NCI-H446 (cell line): ENCODE results near the gene ANKRD28.
"Not testable (repeated sequence)": the region's sequence is repeated elsewhere in the genome, so short reads cannot be mapped to it uniquely, and the experiment has no call there.

Experiments used
- DNase-seq, 2 experiments: peaks; one replicate each; lab custom pipeline; 2025; lab: John Stamatoyannopoulos, UW

Gene ANKRD28

GRCh38 chr3:15771444-15771843 lies 26.3 kb downstream of the ANKRD28 start:
- no peak for DNase-seq

DNA sequence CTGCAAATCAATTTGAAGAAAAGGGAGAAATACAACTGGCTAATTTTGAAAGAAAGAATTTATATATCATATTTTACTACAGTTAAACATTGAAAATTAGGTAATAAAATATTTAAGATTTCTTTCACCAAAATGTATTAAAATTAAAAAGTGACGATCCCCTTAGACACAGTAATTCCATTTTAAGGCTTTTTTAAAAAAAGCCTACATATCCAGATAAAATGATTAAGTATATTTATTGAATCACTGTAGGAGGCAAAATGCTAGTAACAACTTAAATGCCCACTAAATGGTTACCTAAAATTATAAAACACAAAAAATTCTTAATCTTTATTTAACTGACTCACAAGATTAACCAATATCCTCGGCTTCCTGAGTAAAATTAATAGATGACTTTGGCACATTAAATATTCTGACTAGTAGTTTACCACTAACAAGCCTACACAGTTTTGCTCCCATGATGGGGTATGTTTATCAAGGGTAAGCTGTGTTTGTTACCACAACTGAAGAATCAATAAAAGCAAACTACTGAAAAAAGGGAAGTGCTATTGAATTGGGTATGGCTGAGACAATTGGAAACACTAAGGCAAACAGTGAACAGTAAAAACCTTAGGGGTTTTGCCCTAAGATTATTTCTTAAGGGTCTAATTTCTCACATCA lies 28.4 kb downstream of the ANKRD28 start:
- DNase-seq = no peak

GRCh38 chr3:15768421-15769255 lies 29.1 kb downstream of the ANKRD28 start:
- peak in 1 of 2 experiments; percentile 16 for DNase-seq

GRCh38 chr3:15766406-15766805 lies 31.4 kb downstream of the ANKRD28 start:
- DNase-seq = no peak

DNA sequence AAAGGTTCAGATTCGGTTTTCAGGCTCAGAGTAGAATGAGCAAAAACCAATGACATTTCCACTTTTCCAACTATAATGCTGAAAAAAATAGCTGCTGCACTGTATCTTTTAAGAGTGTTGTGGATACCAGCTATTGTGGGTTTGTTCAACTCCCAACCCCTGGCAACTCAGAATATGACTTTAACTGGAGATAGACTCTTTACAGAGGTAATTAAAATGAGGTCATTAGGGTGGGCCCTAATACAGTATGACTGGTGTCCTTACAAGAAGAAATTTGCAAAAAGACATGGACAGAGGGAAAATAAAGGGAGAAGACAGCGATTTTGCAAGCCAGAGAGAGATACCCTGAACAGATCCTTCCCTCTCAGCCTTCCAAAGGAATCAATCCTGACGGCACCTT lies 39.5 kb downstream of the ANKRD28 start:
- no peak for DNase-seq

DNA sequence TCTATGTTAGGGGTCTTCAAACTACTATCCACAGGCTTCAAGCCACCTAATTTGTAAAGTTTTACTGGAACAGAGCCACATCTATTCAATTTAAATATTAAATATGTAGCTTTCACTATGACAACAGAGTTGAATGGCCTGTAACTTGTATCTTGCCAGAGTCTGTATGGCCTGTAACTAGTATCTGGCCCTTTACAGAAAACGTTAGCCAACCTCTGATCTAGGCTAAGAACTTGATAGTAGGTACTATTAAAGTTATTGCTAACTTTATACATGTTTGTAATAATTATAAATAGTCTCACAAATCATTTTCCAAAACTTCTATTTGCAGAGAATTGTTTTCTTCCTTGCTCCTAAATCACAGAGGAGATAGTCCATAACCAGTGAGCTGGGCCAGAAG lies 40.0 kb downstream of the ANKRD28 start:
- DNase-seq = no peak

DNA sequence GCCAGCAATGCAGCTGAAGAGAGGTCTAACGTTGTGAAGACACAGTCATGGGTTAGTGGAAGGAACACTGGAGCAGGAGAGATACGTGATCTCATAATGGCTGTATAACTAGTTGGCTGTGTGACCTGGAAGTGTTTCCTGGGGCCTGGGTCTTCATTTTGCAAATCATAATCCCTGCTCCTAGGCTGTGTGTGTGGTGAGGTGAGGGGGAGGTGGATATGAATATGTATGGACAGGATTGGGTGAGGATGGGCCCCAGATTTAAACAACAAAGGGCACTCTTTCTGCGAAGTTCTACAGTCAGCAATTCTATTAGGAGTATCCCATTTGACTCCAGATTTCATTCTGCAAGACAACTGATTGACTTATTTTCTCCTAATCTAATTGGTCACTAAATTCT lies 41.3 kb downstream of the ANKRD28 start:
- DNase-seq = no peak

DNA sequence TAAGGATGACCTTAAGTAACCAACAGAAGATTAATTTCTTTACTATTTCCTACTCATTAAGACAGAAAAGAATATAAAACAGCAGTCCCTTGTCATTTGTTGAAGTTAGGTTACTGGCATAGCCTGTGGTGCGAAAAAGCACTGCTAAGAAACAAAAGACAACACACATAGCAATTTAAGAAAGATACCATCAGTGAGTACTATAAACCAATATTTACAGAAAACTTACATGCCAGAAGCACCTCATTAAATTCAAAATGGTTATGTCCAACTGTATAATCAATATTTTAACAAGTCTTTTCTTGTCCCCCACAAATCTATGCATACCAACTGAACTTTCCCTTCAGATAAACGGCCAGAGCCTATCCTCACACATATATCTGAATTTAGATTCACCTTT lies 42.0 kb downstream of the ANKRD28 start:
- DNase-seq = no peak

DNA sequence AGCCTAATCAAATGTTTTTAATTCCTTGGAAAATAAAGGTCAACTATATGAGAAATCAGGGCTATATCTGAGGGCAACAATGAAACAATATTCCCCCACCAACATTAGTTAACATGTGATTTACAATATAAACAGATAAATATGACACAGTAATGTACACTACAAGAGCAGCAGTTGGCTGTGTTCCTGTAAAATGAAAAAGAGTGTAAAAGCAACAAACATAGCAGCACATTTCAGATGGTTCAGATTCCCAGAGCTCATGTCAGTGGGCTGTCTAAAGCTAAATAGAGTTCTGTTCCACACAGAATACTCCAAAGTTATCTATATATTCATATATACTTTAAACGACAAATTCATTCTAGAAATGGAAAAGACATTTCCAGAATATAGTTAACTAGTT lies 42.6 kb downstream of the ANKRD28 start:
- DNase-seq = no peak

DNA sequence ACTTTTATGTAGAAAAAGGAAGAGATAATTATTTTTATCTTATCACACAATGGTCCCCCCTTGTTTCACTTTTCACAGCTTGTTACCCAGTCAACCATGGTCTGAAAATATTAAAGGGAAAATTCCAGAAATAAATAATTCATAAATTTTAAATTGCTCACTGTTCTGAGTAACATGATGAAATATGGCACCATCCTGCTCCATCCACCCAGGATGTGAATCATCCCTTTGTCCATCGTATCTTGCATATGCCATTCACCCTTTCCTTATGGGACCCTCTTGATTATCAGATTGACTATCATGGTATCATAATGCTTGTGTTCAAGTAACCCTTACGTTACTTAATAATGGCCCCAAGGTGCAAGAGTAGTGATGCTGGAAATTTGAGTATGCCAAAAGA lies 43.7 kb downstream of the ANKRD28 start:
- no peak for DNase-seq

DNA sequence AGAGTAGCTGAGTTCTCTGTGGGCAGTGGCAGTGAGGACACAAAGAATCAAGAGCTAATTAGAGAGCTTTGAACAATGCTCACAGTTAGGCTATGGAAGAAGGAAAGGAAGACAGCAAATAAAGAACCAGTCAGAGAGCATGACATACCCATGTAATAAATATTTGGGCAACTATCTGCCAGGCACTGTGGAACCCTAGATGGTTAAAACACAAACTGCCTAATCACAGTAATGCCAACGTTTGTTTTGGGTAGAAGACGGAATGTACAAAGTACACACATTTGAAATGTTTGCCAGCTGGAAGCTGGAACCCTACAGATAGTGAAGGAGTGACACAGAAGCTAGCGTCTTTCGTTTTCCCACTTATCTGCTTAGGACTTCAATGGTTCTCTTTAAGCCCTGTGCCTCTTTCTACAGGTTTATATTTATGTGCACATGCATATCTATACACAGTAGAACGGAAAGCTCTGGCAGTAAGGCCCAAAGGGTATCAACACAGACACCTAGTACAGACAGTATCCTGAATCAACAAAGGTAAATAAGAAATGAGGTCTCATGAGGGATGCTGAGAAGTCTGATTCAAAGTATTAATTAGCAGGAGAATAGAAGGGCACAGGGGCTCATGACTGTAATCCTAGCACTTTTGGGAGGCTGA lies 44.6 kb downstream of the ANKRD28 start:
- DNase-seq = no peak

GRCh38 chr3:15750879-15751278 lies 46.9 kb downstream of the ANKRD28 start:
- no peak for DNase-seq

GRCh38 chr3:15750143-15750542 lies 47.6 kb downstream of the ANKRD28 start:
- no peak for DNase-seq

DNA sequence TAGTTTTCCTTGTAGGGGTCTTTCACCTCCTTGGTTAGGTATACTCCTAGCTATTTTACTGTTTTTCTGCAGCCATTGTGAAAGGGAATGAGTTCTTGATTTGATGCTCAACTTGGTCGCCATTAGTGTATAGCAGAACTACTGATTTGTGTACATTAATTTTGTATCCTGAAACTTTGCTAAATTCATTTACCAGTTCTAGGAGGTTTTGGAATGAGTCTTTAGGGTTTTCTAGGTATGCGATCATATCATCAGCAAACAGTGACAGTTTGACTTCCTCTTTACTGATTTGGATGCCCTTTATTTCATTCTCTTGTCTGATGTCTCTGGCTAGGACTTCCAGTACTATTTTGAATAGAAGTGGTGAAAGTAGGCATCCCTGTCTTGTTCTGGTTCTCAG lies 51.9 kb downstream of the ANKRD28 start:
- not testable (repeated sequence) for DNase-seq

DNA sequence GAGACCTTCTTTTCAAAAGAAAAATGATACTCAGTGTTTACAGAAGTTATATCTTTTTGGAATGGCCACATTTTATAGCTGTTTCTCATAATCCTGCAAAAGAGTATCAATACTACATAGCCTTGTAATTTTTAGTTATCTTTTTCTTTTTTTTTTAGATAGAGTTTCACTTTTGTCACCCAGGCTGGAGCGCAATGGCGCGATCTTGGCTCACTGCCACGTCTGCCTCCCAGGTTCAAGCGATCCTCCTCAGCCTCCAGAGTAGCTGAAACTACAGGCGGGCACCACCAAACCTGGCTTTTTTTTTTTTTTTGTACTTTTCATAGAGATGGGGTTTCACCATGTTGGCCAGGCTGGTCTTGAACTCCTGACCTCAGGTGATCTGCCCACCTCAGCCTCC lies 53.6 kb downstream of the ANKRD28 start:
- DNase-seq = no peak

GRCh38 chr3:15743587-15744009 lies 54.2 kb downstream of the ANKRD28 start:
- DNase-seq = no peak

DNA sequence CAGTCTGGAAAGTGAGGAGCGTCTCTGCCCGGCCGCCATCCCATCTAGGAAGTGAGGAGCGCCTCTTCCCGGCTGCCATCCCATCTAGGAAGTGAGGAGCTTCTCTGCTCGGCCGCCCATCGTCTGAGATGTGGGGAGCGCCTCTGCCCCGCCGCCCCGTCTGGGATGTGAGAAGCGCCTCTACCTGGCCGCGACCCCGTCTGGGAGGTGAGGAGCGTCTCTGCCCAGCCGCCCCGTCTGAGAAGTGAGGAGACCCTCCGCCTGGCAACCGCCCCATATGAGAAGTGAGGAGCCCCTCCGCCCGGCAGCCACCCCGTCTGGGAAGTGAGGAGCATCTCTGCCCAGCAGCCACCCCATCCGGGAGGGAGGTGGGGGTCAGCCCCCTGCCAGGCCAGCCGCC lies 55.5 kb downstream of the ANKRD28 start:
- DNase-seq = not testable (repeated sequence)

- DNase-seq = not testable (repeated sequence)
These were observed 59.2 kb downstream of the ANKRD28 start for GRCh38 chr3:15738616-15739005.

DNA sequence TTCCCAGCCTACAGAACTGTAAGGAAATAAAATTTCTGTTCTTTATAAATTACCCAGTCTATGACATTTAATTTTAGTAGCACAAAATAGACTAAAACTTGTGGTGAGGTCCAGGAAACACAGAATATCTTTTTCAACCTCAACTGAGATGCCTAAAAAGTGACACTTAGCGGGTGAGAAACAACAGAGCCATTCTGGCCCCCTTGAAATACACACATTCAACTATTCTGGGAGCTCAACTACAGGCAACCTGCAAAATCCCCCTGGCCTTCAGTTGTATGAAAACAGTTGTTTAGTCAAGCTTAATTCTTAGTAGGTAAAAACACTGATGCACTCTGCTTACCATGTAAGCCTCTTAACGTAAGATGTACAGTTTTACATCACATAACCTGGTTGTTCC lies 66.8 kb downstream of the ANKRD28 start:
- no peak for DNase-seq

DNA sequence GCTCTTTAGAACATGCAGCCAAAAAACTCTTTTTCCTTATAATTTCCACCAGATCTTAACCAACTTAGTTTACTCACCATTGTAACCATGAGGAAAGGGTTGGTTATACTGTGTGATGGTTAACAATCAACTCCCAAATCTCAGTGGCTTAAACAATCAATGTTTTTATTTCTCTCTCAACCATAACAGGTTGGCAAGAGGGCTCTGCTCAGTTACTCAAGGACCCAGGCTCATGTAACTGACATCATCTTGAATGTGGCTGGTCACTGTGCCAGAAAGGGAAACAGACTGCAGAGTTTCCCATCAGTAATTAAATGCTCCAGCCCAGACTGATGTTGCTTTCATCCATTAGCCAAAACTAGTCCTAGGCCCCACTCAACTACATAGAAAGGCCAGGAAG lies 69.0 kb downstream of the ANKRD28 start:
- no peak for DNase-seq

- DNase-seq = no peak
These were observed 70.9 kb downstream of the ANKRD28 start for GRCh38 chr3:15726881-15727280.

DNA sequence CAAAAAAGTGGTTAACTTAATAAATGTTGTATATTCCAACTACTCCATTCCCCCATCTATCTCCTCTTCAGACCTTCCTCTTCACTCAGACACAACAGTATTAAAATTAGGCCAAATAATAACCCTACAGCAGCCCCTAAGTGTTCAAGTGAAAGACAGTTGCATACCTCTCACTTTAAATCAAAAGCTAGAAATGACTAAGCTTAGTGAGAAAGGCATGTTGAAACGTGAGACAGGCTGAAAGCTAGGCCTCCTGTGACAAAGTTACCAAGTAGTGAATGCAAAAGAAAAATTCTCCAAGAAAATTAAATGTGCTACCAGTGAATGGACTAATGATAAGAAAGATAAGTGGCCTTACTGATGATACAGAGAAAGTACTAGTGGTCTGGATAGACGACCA lies 71.7 kb downstream of the ANKRD28 start:
- no peak for DNase-seq

DNA sequence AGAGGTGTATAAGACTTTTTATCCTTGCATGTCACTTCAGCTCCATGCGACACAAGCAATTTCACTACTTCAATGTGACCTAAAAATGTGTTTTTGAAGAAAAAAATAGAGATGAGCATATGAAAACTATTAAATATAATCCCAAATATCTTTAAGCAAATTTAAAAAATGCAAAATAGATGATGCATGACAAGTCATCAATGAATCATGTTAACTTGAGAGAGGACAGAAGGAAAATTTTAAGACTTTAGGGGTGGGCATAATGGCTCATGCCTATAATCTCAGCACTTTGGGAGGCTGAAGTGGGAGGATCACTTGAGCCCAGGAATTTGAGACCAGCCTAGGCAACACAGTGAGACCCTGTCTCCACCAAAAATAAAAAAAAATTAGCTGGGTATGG lies 73.3 kb downstream of the ANKRD28 start:
- DNase-seq = no peak
